HEK293T (cell line): ENCODE measurements around the gene ANO2.

Source experiments
- BHLHE40 ChIP-seq: fragments of 450-650 bp; IDR thresholded peaks from 2 replicates; pipeline ENCODE4 v1.6.1; 2016; ENCODE audit warnings: mild to moderate bottlenecking, moderate library complexity, borderline replicate concordance
- FOXA1 ChIP-seq: fragments of 450-650 bp; IDR thresholded peaks from 2 replicates; pipeline ENCODE4 v1.6.1; 2016; ENCODE audit warnings: mild to moderate bottlenecking
- FOXK2 ChIP-seq: fragments of 450-650 bp; IDR thresholded peaks from 2 replicates; pipeline ENCODE4 v1.6.1; 2016; ENCODE audit warnings: mild to moderate bottlenecking
- FOXM1 ChIP-seq: fragments of 450-650 bp; IDR thresholded peaks from 2 replicates; pipeline ENCODE4 v1.6.1; 2017; ENCODE audit warnings: mild to moderate bottlenecking, borderline replicate concordance
- SUZ12 ChIP-seq: fragments of 450-650 bp; IDR thresholded peaks from 2 replicates; pipeline ENCODE4 v1.6.1; 2016; ENCODE audit warnings: mild to moderate bottlenecking

- TF ChIP-seq FOXA1 (no peak), BHLHE40 (no peak), FOXK2 (no peak), FOXM1 (no peak), SUZ12 (no peak)
Measured at GRCh38 chr12:5967645-5968415, 22.8 kb upstream of the ANO2 start.
